GF-D8 (cell line): ENCODE results near the gene GOLGA8A.
"Not testable (repeated sequence)": the region's sequence is repeated elsewhere in the genome, so short reads cannot be mapped to it uniquely, and the experiment has no call there.

Experiments
- DNase-seq: peaks from one replicate; lab custom pipeline; 2025; lab: John Stamatoyannopoulos, UW

Gene GOLGA8A

DNA sequence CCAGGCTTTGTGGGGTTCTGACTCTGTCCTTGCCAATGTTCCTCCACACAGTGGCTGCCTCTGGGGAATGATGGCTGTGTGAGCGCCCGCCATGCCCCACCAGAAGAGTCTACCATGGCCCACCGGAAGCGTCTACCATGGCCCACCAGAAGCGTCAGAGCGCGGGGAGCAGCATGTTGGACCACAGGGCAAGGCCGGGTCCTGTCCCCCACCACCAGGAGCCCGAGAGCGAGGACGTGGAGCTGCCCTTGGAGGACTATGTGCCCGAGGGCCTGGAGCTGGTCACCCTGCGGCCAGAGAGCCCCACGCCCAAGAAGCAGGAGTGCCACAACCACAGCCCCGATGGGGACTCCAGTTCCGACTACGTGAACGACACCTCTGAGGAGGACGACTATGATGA is 28.1 kb downstream of the GOLGA8A start:
- not testable (repeated sequence) for DNase-seq

DNA sequence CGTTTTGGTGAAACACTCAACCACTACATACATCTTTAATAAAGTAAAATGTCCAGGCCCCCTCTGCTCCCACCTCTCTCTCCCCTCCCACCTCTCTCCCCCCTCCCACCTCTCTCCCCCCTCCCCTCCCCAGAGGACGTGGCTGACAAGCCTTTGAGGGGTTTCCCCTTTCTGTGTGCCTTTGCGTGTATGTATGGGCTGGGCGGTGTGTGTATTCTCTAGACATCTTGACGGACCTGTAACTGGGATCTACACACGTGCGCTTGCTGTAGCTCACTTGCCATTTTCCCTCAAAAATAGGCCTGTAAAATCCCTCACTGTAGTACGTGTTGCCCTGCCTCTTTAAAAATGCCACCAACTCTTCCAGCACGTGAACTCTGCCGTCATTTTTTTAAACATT is 28.6 kb downstream of the GOLGA8A start:
- not testable (repeated sequence) for DNase-seq

DNA sequence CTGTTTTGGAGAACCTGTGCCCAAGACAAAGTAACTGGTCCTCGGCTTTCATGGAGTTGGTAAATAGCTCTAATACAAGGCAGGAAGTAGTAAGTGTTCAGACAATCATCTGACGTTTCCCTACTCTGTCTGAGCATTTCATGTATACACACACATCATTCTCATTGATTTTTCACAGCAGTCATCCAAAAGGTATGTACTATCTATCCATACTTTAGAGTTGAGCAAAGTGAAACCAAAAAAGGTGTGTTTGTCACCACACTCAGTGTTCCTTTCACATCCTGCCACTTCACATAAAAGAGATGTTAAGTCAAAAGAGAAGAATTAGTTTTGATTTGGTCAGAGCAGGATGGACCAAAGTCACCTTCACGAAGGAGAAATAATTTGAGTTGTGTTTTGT is 33.7 kb downstream of the GOLGA8A start:
- not testable (repeated sequence) for DNase-seq

DNA sequence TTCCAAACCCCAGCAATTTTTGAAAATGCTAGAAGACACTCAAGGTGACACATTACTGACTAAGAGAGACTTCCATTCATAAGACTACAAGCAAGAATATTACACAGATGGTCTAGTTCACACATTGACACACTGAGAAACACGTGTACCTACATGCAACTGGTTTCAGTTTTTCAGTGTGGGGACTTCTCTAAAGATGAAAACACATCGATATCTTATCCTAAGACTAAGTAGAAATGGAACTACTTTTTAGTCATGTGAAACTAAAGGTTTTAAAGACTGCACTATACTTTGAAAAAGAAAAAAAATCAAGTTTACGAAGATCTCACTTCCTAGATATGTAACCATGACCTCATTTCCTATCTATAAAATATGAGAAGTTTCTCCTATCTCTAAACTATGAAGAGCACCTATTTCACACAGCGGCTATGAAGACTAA is 34.4 kb downstream of the GOLGA8A start:
- DNase-seq, result not testable (repeated sequence)

DNA sequence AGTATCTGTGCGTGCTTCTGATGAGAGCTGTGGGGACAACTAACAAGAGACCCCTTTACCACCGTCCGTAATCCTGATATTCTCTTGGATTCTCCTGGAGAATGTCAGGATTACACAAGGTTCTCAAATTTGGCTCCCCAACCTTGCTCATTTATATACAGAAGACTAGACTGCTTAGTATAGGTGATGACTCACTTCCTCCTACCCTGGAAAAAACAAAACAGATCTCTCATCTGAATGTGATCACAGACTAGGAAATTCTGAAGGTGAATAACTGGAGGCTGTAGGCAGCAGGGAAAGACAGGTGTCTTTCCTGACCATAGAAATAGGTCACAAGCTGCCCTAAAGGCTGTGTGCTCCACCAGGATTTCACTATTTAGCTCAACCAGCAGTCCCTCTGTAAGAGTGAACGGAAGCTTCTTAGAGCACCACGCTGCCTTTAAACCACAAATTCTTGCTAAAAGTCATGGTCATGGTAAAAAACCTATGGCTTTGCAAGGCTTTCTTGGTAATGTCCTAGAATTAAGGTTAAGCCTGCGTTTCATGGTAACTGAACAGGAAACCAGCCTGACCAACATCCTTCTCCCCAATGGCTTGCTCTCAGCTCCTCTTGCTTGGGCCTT is 39.9 kb downstream of the GOLGA8A start:
- not testable (repeated sequence) for DNase-seq

DNA sequence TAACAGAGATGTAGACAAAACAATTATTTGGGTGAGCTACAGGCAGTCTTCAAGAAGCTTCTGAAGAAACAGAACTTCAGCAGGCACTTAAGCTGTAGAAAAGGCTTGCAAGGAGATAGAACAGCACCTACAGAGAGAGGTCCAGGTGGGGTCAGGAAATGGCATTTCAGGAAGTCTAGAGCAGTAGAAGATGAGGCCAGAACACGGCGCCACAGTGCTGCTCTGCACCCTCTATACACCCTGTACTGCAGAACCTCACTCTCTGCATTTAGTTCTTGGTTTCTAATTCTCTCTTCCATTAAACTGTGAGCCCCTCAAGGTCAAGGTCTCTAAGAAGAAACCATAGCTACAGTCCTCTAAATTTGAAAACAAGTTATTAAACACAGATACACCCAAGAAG is 44.6 kb downstream of the GOLGA8A start:
- not testable (repeated sequence) for DNase-seq

DNA sequence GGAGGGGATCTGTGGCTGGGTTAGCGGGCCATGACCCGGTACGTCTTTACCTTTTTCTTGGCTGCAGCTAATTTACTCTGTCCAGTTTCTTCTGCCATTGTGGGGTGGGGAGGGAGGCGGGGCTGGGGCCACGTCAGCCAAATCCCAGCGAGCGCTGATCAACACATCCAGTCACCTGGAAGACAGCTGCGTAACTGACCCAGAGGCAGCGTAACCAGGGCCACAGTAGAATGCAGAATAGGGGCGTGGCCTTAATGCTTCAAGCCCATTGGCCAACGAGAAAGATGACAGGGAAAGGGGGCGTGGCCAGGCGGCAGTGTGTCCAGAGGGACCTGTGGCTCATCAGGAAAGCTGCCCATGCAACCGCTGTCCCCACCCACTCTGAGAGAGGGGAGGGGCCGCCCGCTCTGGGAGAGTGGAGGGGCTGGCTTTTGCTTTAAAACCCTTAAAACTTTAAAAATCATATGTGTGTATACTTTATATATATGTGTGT is 48.0 kb downstream of the GOLGA8A start:
- DNase-seq, result not testable (repeated sequence)
